HL-60 (cell line): ENCODE results near the gene AP1S3.

Source experiments
- DNase-seq, 2 experiments: peaks; one replicate each; pipeline ENCODE4 v3.0.0-alpha.2; 2010 to 2020; ENCODE audit warnings: low read depth in 1 of 2, low spot score in 1 of 2
- H3K27ac ChIP-seq: fragments of 250-450 bp; sonication (Bioruptor Pico); replicated peaks from 2 replicates; pipeline ENCODE4 v1.5.1; 2020; ENCODE audit warnings: mild to moderate bottlenecking, moderate library complexity
- H3K27me3 ChIP-seq: fragments of 250-450 bp; sonication (Bioruptor Pico); 2 replicates; pipeline ENCODE4 v1.5.1; 2021; ENCODE audit warnings: mild to moderate bottlenecking, moderate library complexity; ENCODE audit not compliant: insufficient read depth, poor library complexity, severe bottlenecking
- H3K4me3 ChIP-seq: replicated peaks from 2 replicates; pipeline ENCODE4 v1.5.1; 2011; ENCODE audit warnings: mild to moderate bottlenecking, control low read depth, low read length; ENCODE audit not compliant: insufficient read depth
- GABPA ChIP-seq: IDR thresholded peaks from 2 replicates; pipeline ENCODE4 v1.6.1; 2012; ENCODE audit warnings: low read depth
- POLR2AphosphoS5 ChIP-seq: IDR thresholded peaks from 2 replicates; pipeline ENCODE4 v1.6.1; 2012; ENCODE audit warnings: low read depth
- REST ChIP-seq: IDR thresholded peaks from 2 replicates; pipeline ENCODE4 v1.6.1; 2012; ENCODE audit warnings: low read depth; ENCODE audit not compliant: insufficient replicate concordance
- SPI1 ChIP-seq: IDR thresholded peaks from 2 replicates; pipeline ENCODE4 v1.6.1; 2012; ENCODE audit warnings: low read depth, mild to moderate bottlenecking, borderline replicate concordance
- TF ChIP-seq, protein P1 (sequence below): IDR thresholded peaks from one replicate; pipeline ENCODE4 v1.5.1; 2011; ENCODE audit warnings: low read length, control low read depth, inconsistent platforms; ENCODE audit not compliant: insufficient read depth

AP1S3 gene

DNA sequence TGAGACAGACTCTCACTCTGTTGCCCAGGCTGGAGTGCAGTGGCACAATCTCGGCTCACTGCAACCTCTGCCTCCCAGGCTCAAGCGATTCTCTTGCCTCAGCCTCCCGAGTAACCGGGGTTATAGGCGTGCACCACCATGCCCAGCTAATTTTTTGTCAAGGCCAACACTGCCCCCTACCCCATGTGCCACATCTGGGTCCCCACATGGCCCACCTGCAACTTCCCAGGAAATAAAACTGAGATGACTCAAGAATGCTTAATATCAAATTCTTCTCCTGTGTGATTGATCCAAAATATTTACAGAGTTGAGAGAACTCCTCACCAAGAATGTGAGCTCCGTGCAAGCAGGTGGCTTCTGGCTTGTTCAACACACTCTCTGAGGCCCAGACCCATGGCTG, 9.1 kb downstream of the AP1S3 start:
- no peak for DNase-seq
- H3K27ac ChIP-seq = no peak overlapping the region
- H3K4me3 ChIP-seq = no peak overlapping the region
- TF ChIP-seq POLR2AphosphoS5 = no peak
- TF ChIP-seq SPI1 = no peak
- TF ChIP-seq, protein P1, sequence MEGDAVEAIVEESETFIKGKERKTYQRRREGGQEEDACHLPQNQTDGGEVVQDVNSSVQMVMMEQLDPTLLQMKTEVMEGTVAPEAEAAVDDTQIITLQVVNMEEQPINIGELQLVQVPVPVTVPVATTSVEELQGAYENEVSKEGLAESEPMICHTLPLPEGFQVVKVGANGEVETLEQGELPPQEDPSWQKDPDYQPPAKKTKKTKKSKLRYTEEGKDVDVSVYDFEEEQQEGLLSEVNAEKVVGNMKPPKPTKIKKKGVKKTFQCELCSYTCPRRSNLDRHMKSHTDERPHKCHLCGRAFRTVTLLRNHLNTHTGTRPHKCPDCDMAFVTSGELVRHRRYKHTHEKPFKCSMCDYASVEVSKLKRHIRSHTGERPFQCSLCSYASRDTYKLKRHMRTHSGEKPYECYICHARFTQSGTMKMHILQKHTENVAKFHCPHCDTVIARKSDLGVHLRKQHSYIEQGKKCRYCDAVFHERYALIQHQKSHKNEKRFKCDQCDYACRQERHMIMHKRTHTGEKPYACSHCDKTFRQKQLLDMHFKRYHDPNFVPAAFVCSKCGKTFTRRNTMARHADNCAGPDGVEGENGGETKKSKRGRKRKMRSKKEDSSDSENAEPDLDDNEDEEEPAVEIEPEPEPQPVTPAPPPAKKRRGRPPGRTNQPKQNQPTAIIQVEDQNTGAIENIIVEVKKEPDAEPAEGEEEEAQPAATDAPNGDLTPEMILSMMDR = no peak
- TF ChIP-seq GABPA = no peak
- TF ChIP-seq REST = no peak
- no peaks in the 10 kb centered on the region for H3K27me3 ChIP-seq

- no peak overlapping the region for H3K4me3 ChIP-seq
- H3K27ac ChIP-seq = no peak overlapping the region
- H3K27me3 ChIP-seq = no peaks in the 10 kb centered on the region
- TF ChIP-seq, protein P1 = no peak
- no peak for TF ChIP-seq SPI1
- TF ChIP-seq POLR2AphosphoS5 = no peak
- TF ChIP-seq GABPA = no peak
- TF ChIP-seq REST = no peak
- no peak for DNase-seq
Measured at GRCh38 chr2:223826995-223827394, 10.4 kb downstream of the AP1S3 start.

GRCh38 chr2:223824301-223824700, 13.1 kb downstream of the AP1S3 start:
- Histone ChIP-seq H3K4me3 (no peak overlapping the region), H3K27ac (no peak overlapping the region), H3K27me3 (no peaks in the 10 kb centered on the region)
- TF ChIP-seq GABPA (no peak), REST (no peak), POLR2AphosphoS5 (no peak), SPI1 (no peak)
- TF ChIP-seq, protein P1 = no peak
- no peak for DNase-seq
